Measurements from ENCODE around the gene TGFBR1.

- no peak for TF ChIP-seq CTCF (IDR thresholded peaks at IDR 0.05; ENCODE audit: low read length)
- no peak for TF ChIP-seq EZH2 (optimal IDR thresholded peaks at IDR 0.05; ENCODE audit: low read depth, low read length)
- TF ChIP-seq EZH2phosphoT487 (IDR thresholded peaks at IDR 0.05; ENCODE audit: low read length) = no peak
Observed at GRCh38 chr9:99072040-99072394, 32.9 kb upstream of the TGFBR1 start.

Measured in MM.1S (cell line).